SK-N-SH (cell line): ENCODE measurements around the gene OBSL1.

Experiments used
- CHD2 ChIP-seq: fragments of 150-350 bp; IDR thresholded peaks from 2 replicates; pipeline ENCODE4 v1.6.1; 2018; ENCODE audit warnings: low read length; ENCODE audit not compliant: partially characterized antibody
- RCOR1 ChIP-seq: fragments of 150-350 bp; IDR thresholded peaks from 2 replicates; pipeline ENCODE4 v1.6.1; 2017; ENCODE audit warnings: antibody characterized with exemption, low read length
- TEAD4 ChIP-seq: IDR thresholded peaks from 2 replicates; pipeline ENCODE4 v1.4.0; 2012; ENCODE audit warnings: mild to moderate bottlenecking, borderline replicate concordance; ENCODE audit not compliant: insufficient read depth

DNA sequence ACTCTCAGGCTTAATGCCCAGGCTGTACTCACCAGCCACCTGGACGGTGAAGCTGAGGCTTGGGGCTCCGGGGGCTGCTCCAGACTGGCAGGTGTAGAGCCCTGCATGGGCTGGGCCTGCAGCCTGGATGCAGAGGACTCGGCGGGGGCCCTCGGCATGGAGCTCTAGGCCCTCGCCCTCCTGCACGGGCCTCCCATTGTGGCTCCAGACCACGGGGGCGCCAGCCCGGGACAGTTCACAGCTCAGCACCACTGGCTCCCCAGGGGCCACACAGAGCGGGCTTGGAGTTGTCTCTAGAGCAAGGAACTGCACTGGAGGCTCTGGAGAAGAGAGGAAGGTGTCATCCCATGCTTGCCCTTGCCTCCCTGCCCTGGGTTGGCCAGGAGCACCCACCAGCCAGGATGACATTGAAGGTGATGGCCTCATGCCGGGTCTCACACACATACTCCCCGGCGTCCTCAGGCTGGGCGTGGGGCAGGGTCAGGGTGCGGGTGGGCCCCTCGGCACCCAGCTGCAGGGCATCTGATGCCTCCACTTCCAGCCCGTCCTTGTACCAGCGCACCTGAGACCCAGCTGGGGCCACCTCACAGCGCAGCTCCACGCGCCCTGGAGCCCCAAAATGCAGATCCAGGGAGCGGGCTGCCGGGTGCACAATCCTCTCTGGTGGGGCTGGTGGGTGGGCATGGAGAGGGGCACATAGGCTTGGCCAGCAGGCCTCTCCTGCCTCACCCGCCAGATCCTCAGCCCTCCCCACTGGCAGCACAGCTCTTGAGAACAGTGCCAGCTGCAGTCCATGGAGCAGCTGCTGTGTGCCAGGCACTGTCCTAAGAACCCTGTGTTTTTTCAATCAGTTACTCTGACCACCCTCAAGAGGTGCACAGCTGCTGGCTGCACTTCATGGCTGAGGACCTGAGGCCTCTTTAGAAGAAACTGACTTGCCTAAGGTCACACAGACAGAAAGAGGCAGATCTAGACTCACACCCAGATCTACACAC lies 13.3 kb downstream of the OBSL1 start:
- TF ChIP-seq CHD2 (no peak), RCOR1 (no peak), TEAD4 (no peak)
